ENCODE data around the gene KCNH2.
A peak's percentile ranks its signal among the peaks of the same experiment; 100 is the strongest.

DNA sequence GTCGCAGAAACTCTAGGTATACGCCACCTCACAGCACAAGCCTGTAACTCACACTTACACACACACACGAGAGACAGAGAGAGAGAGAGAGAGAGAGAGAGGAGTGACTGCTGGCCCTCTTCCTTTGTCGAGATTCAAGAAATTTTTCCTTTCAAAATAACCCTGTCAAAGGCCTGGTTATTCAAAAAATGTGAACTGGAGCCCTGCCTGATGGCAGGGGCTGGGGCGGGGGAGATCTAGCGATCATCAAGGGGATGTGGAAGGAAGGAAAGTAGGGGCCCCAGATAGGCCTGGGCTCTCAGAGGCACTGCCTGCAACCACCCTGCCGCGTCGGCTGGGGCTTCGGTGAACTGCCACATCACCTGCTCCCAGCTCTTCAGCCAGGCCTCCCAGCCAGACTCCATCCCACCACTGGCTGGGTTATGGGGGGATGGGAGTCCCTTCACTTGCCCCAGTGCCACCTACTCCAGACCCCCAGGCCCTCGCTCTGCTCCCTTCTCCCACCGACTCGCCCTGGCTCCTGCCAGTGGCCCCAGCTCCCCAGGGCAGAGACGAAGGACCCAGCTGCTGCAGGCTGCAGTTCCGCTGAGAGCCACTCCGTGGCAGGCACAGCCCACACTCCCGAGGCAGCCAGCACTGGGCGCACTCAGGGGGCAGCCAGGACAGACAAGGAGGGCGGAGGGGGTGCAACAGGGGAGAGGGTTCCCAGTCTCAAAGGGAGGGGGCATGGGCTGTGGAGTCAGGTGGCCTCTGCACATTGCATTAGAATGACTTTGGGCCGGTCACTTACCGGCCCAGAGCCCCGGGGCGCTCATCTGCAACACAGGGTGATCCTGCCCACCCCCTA is 15.3 kb downstream of the KCNH2 start:
- TF ChIP-seq CTCF (IDR thresholded peaks at IDR 0.05) (peak; percentile 77), EZH2 (IDR thresholded peaks at IDR 0.05; ENCODE audit: borderline replicate concordance, insufficient read depth, low read depth, low read length, poor library complexity, severe bottlenecking) (no peak)
